ENCODE measurements around the gene ZNF668. TPM values are rescaled to one million over a fixed set of nuclear protein-coding genes. Genes with fewer than 3 reads are reported as not detected.

The ZNF668 gene
- total and polyA plus RNA-seq, 7 experiments from 2014 or later: 6.1 to 15.2 (median 12.6) TPM

DNA sequence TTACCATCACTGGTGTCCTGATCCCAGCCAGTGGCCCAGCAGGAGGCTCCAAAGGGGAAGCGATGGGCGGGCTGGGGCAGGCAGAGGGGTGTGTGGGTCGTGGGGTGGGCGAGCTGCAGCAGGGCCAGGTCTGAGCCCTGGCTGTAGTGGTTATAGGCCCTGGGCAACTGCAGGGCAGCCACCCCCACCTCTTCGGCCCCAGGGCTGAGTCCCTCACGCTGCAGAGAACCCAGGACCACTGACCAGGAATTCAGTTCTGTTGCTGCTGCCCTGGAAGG is 12.5 kb upstream of the ZNF668 start:
- intact Hi-C loops (cut with micrococcal nuclease): no loop called here
- H3K27ac Mint-ChIP-seq: peak overlapping the region in 1 of 9 donors; percentile 72
- Histone ChIP-seq H3K36me3 (ENCODE audit: control insufficient read depth in 2 of 3, insufficient read depth in 3 of 3, low read length in 3 of 3) (peaks cover 0 to 80% (median 3%) of the 10 kb centered on the region in 3 experiments), H3K9me3 (ENCODE audit: control insufficient read depth in 2 of 3, low read length in 3 of 3) (no peaks in the 10 kb centered on the region), H3K4me1 (ENCODE audit: control insufficient read depth in 2 of 2, insufficient read depth in 2 of 2, low read length in 2 of 2) (no peaks in the 10 kb centered on the region), H3K4me3 (ENCODE audit: low read length) (no peak overlapping the region), H3K27me3 (ENCODE audit: control insufficient read depth in 2 of 2, insufficient read depth in 2 of 2, low read length in 2 of 2) (no peaks in the 10 kb centered on the region), H3K27ac (ENCODE audit: low read depth, low read length) (no peak overlapping the region)
- no peaks in the 10 kb centered on the region for H3K9me3 Mint-ChIP-seq
- peaks cover 5 to 16% (median 9%) of the 10 kb centered on the region in 7 donors for H3K4me1 Mint-ChIP-seq
- CTCF ChIA-PET: no interaction called here
- POLR2A ChIA-PET: interaction anchor here (1.1 kb wide), 1 partner anchor 13 kb away, joined by 4 read pairs; the partner anchor contains the start of genes ZNF646 and ZNF668
- ATAC-seq (no peak), DNase-seq (no peak)
- no peak overlapping the region for H3K4me3 Mint-ChIP-seq
- H3K36me3 Mint-ChIP-seq: peaks cover 0 to 22% (median 0%) of the 10 kb centered on the region in 5 donors
- H3K27me3 Mint-ChIP-seq: no peaks in the 10 kb centered on the region

DNA sequence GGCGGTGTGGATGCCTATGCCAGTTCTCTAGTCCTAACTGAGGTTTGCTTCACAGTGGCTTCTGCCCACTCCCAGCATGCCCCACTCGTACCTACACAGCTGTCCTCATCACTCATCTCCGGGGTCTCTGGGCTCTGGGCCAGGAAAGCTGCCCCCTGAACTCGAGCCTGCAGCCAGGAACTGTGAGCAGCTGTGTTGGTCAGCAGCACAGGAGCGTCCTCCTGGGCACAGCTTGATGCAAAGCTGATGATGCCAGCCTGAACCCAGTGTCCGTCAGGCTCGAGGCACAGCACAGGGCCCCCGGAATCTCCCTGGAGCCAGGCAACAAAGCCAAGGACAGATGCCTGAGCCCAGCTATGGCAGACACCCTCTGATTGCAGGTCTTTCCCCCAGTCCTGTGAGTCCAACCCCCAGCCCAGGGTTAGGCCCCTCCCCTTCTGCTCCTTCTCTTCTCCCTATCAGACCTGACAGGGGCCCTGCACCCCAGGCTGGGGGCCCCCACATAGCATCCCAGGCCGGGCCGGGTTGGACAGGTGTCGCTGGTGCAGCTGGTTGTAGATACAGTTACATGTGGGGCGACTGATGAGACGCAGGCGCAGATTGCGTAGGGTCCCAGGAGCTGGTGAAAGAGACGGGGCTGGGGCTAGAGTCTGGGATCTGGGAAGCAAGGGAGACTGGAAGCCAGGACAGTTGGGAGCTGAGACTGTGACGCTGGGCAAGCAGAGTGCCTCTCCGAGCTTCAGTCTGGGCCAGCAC is 12.0 kb upstream of the ZNF668 start:
- Mint-ChIP-seq H3K36me3 (peaks cover 0 to 19% (median 0%) of the 10 kb centered on the region in 5 donors), H3K27ac (peak overlapping the region in 2 of 9 donors; percentile 72 to 85), H3K4me1 (peaks cover 5 to 17% (median 10%) of the 10 kb centered on the region in 7 donors), H3K9me3 (no peaks in the 10 kb centered on the region), H3K4me3 (no peak overlapping the region), H3K27me3 (no peaks in the 10 kb centered on the region)
- CTCF ChIA-PET: no interaction called here
- peaks cover 0 to 80% (median 3%) of the 10 kb centered on the region in 3 experiments for H3K36me3 ChIP-seq (ENCODE audit: control insufficient read depth in 2 of 3, insufficient read depth in 3 of 3, low read length in 3 of 3)
- H3K27ac ChIP-seq (ENCODE audit: low read depth, low read length): no peak overlapping the region
- no peak for ATAC-seq
- H3K4me1 ChIP-seq (ENCODE audit: control insufficient read depth in 2 of 2, insufficient read depth in 2 of 2, low read length in 2 of 2): no peaks in the 10 kb centered on the region
- H3K27me3 ChIP-seq (ENCODE audit: control insufficient read depth in 2 of 2, insufficient read depth in 2 of 2, low read length in 2 of 2): no peaks in the 10 kb centered on the region
- POLR2A ChIA-PET: interaction anchor here (1.1 kb wide), 1 partner anchor 13 kb away, joined by 4 read pairs; the partner anchor contains the start of genes ZNF646 and ZNF668
- intact Hi-C loops (cut with micrococcal nuclease): no loop called here
- no peak overlapping the region for H3K4me3 ChIP-seq (ENCODE audit: low read length)
- no peaks in the 10 kb centered on the region for H3K9me3 ChIP-seq (ENCODE audit: control insufficient read depth in 2 of 3, low read length in 3 of 3)
- no peak for DNase-seq

- no peak for ATAC-seq
- Histone ChIP-seq H3K9me3 (ENCODE audit: control insufficient read depth in 2 of 3, low read length in 3 of 3) (no peaks in the 10 kb centered on the region), H3K4me1 (ENCODE audit: control insufficient read depth in 2 of 2, insufficient read depth in 2 of 2, low read length in 2 of 2) (no peaks in the 10 kb centered on the region), H3K36me3 (ENCODE audit: control insufficient read depth in 2 of 3, insufficient read depth in 3 of 3, low read length in 3 of 3) (peaks cover 0 to 80% (median 0%) of the 10 kb centered on the region in 3 experiments), H3K27ac (ENCODE audit: low read depth, low read length) (no peak overlapping the region), H3K27me3 (ENCODE audit: control insufficient read depth in 2 of 2, insufficient read depth in 2 of 2, low read length in 2 of 2) (no peaks in the 10 kb centered on the region), H3K4me3 (ENCODE audit: low read length) (no peak overlapping the region)
- Mint-ChIP-seq H3K27me3 (no peaks in the 10 kb centered on the region), H3K36me3 (peaks cover 0 to 13% (median 3%) of the 10 kb centered on the region in 5 donors), H3K27ac (peak overlapping the region in 2 of 9 donors; percentile 16 to 20), H3K4me1 (peaks cover 5 to 19% (median 13%) of the 10 kb centered on the region in 7 donors), H3K4me3 (no peak overlapping the region), H3K9me3 (no peaks in the 10 kb centered on the region)
- ChIA-PET CTCF (interaction anchor here (1.1 kb wide), 1 partner anchor 57 kb away, joined by 4 read pairs; no protein-coding TSS in a partner anchor), POLR2A (interaction anchor here (1.1 to 2.2 kb wide), 2 partner anchors 11 to 12 kb away, joined by 4 to 7 read pairs; partner anchors contain the start of genes ZNF646 and ZNF668)
- intact Hi-C loops (cut with micrococcal nuclease): no loop called here
- no peak for DNase-seq
These were observed 11.4 kb upstream of the ZNF668 start for GRCh38 chr16:31085411-31085810.

- H3K27ac ChIP-seq (ENCODE audit: low read depth, low read length): no peak overlapping the region
- H3K4me1 Mint-ChIP-seq: peaks cover 5 to 21% (median 15%) of the 10 kb centered on the region in 7 donors
- intact Hi-C loops (cut with micrococcal nuclease): no loop called here
- ChIA-PET POLR2A (interaction anchor here (0.5 to 2.2 kb wide), 2 partner anchors 11 to 35 kb away, joined by 5 to 7 read pairs; partner anchors contain the start of genes ZNF646 and ZNF668), CTCF (interaction anchor here (1.1 kb wide), 1 partner anchor 58 kb away, joined by 4 read pairs; no protein-coding TSS in a partner anchor)
- no peaks in the 10 kb centered on the region for H3K27me3 ChIP-seq (ENCODE audit: control insufficient read depth in 2 of 2, insufficient read depth in 2 of 2, low read length in 2 of 2)
- H3K36me3 Mint-ChIP-seq: peaks cover 0 to 13% (median 3%) of the 10 kb centered on the region in 5 donors
- H3K4me3 ChIP-seq (ENCODE audit: low read length): no peak overlapping the region
- ATAC-seq (no peak), DNase-seq (no peak)
- no peaks in the 10 kb centered on the region for H3K9me3 Mint-ChIP-seq
- H3K36me3 ChIP-seq (ENCODE audit: control insufficient read depth in 2 of 3, insufficient read depth in 3 of 3, low read length in 3 of 3): peaks cover 0 to 81% (median 0%) of the 10 kb centered on the region in 3 experiments
- no peak overlapping the region for H3K27ac Mint-ChIP-seq
- H3K4me1 ChIP-seq (ENCODE audit: control insufficient read depth in 2 of 2, insufficient read depth in 2 of 2, low read length in 2 of 2): no peaks in the 10 kb centered on the region
- H3K4me3 Mint-ChIP-seq: no peak overlapping the region
- no peaks in the 10 kb centered on the region for H3K9me3 ChIP-seq (ENCODE audit: control insufficient read depth in 2 of 3, low read length in 3 of 3)
- no peaks in the 10 kb centered on the region for H3K27me3 Mint-ChIP-seq
These were observed 10.7 kb upstream of the ZNF668 start for GRCh38 chr16:31084584-31085302.

DNA sequence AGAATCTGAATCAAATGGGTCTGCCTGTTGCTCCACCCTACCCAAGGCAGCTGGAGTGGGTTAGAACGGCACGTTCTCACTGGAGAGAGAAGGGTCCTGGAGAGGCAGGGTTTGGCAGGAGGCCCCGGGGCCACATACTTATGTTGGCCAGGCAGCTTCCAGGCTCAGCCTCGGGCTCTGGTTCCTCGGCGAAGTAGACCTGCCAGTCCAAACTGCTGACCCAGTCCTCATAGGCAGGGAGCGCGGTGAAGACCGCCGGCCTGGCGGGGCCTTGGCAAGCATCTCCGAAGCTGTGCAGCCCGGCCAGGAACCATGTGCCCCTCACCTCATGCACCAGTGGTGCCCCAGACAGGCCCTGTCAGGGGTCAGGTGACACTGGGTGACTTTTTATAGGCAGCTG is 9.9 kb upstream of the ZNF668 start:
- Histone ChIP-seq H3K36me3 (ENCODE audit: control insufficient read depth in 2 of 3, insufficient read depth in 3 of 3, low read length in 3 of 3) (peaks cover 0 to 88% (median under 1%) of the 10 kb centered on the region in 3 experiments), H3K9me3 (ENCODE audit: control insufficient read depth in 2 of 3, low read length in 3 of 3) (no peaks in the 10 kb centered on the region), H3K27ac (ENCODE audit: low read depth, low read length) (no peak overlapping the region), H3K4me1 (ENCODE audit: control insufficient read depth in 2 of 2, insufficient read depth in 2 of 2, low read length in 2 of 2) (no peaks in the 10 kb centered on the region), H3K4me3 (ENCODE audit: low read length) (no peak overlapping the region), H3K27me3 (ENCODE audit: control insufficient read depth in 2 of 2, insufficient read depth in 2 of 2, low read length in 2 of 2) (no peaks in the 10 kb centered on the region)
- no peak for ATAC-seq
- intact Hi-C loops (cut with micrococcal nuclease): no loop called here
- H3K9me3 Mint-ChIP-seq: no peaks in the 10 kb centered on the region
- no peak overlapping the region for H3K4me3 Mint-ChIP-seq
- ChIA-PET POLR2A (interaction anchor here (0.5 to 2.2 kb wide), 2 partner anchors 10 to 35 kb away, joined by 5 to 7 read pairs; partner anchors contain the start of genes ZNF646 and ZNF668), CTCF (interaction anchor here (1.1 kb wide), 1 partner anchor 59 kb away, joined by 4 read pairs; no protein-coding TSS in a partner anchor)
- DNase-seq: no peak
- H3K4me1 Mint-ChIP-seq: peaks cover 6 to 24% (median 16%) of the 10 kb centered on the region in 7 donors
- H3K36me3 Mint-ChIP-seq: peaks cover 0 to 14% (median 3%) of the 10 kb centered on the region in 5 donors
- H3K27ac Mint-ChIP-seq: peak overlapping the region in 2 of 9 donors; percentile 25 to 76
- H3K27me3 Mint-ChIP-seq: no peaks in the 10 kb centered on the region

DNA sequence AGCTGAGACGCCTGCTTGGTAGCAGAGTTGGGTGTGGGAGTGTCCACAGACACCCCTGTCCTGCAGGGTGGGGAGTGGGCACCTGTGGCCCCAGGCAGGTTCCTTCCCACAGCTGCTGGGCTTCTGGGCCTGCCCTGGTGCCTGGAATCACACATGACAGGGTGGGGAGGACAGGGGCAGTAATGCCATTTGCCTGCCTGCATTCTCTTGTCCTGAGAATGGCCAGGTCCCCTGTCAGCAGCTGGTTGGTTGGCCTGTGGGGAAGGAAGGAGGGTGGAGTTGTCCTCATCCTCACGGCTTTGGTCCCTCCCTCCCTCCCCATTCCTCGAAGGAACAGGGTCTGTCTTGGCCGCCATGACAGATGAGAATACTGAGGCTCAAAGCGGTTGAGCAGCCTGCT is 9.5 kb upstream of the ZNF668 start:
- no peak overlapping the region for H3K4me3 Mint-ChIP-seq
- no peaks in the 10 kb centered on the region for H3K4me1 ChIP-seq (ENCODE audit: control insufficient read depth in 2 of 2, insufficient read depth in 2 of 2, low read length in 2 of 2)
- H3K9me3 Mint-ChIP-seq: no peaks in the 10 kb centered on the region
- no peaks in the 10 kb centered on the region for H3K27me3 Mint-ChIP-seq
- ChIA-PET POLR2A (interaction anchor here (2.2 kb wide), 1 partner anchor 10 kb away, joined by 7 read pairs; the partner anchor contains the start of genes ZNF646 and ZNF668), CTCF (no interaction called here)
- peaks cover 0 to 17% (median 3%) of the 10 kb centered on the region in 5 donors for H3K36me3 Mint-ChIP-seq
- H3K36me3 ChIP-seq (ENCODE audit: control insufficient read depth in 2 of 3, insufficient read depth in 3 of 3, low read length in 3 of 3): peaks cover 0 to 89% (median 4%) of the 10 kb centered on the region in 3 experiments
- no peaks in the 10 kb centered on the region for H3K9me3 ChIP-seq (ENCODE audit: control insufficient read depth in 2 of 3, low read length in 3 of 3)
- H3K27ac Mint-ChIP-seq: peak overlapping the region in 3 of 9 donors; percentile 21 to 76 (median 25)
- H3K4me1 Mint-ChIP-seq: peaks cover 6 to 28% (median 19%) of the 10 kb centered on the region in 7 donors
- intact Hi-C loops (cut with micrococcal nuclease): no loop called here
- ATAC-seq: no peak
- no peak overlapping the region for H3K4me3 ChIP-seq (ENCODE audit: low read length)
- no peak overlapping the region for H3K27ac ChIP-seq (ENCODE audit: low read depth, low read length)
- no peaks in the 10 kb centered on the region for H3K27me3 ChIP-seq (ENCODE audit: control insufficient read depth in 2 of 2, insufficient read depth in 2 of 2, low read length in 2 of 2)
- DNase-seq: no peak
